HG02981 (cell line): ENCODE measurements around the gene CTSL.
"Not testable (repeated sequence)": the region's sequence is repeated elsewhere in the genome, so short reads cannot be mapped to it uniquely, and the experiment has no call there.

Experiments used
- ATAC-seq: cut with Tn5 transposase; IDR thresholded peaks from one replicate; pipeline ENCODE4 v1.9.1; 2021; ENCODE audit warnings: mild to moderate bottlenecking, moderate library complexity; ENCODE audit not compliant: unreplicated experiment

Gene CTSL

DNA sequence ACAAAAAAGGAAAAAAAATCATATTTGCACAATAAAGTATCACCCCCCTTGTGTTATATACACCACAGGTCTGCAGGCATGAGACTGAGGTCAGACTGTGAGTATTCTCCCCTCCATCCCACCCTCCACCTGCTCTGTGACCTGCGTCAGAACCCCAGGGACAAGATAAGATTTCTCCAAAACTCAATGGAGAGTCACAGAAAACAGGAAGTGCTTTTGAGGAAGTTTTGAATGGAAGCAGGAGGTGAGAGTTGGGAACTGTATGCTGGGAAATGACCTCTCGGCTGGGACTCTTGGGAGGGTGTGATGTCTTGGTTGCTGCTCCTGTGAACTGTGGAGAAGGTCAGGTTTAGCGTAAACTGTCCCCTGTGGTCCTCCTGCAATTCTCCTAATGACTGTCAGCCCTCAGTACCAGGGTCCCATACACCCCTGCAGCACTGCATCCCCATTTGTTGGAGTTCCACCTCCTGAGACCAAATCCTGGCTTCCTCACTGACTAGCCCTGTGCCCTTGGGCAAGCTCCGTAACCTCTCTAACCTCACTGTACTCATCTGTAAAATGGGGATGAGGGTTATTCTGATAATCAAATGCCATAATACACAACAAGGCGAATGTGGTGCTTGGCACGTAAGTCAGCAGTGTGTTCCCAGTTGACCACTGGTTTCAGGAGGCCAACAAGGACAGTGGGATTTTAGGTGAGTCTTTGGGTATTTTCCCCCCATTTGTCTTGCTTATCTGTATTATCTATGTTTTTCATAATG, 6.9 kb upstream of the CTSL start:
- no peak for ATAC-seq

DNA sequence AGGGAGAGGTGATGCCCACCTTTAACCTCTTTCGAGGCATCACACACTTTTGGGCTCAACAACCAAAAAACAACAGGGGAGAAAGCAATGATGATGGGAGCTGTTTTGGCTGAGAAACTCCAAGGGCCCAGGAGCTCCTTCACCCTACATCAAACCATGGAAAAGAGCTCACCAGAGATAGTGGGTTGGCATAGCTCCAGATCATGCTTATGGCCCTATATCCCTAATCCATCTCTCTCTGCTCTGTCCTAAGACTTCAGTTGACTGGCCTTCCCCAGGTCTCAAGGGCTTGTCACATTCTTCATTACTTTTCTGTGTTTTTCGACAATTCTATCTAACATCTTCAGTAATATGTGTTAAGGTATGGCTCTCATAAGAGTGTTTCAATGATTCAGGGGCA, 5.7 kb upstream of the CTSL start:
- no peak for ATAC-seq

DNA sequence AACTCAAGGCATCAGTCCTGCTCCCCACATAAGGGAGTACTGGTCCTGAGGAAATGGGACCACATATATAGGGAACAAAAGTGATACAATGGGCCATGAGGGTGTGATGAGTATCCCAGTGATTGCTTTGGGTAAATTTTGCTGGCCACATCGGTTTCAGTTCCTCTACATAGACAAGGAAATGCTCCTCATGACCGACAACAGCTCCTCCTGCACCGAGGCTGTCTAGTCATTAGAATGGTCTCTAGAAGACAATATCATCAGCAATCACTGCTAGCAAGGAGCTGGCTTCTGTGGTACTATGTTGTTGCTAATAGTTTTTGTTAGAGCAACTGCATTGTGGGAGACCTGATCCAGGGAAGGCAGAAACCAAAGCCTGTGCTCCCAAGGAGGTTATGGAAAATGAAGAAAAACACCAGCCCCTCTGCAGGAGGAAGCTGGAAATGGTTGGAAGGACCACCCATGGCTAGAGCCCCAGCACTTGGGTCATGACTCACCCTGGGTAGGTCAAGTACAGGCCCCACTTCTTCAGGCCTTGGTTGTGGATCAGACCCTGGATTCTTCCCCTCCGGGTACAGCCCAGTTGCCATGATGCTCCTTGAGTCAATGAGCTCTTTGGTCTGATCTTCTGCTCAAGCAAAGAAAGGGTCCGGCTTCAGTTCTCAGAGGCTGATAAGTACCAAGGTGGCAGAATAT, 3.4 kb upstream of the CTSL start:
- no peak for ATAC-seq

DNA sequence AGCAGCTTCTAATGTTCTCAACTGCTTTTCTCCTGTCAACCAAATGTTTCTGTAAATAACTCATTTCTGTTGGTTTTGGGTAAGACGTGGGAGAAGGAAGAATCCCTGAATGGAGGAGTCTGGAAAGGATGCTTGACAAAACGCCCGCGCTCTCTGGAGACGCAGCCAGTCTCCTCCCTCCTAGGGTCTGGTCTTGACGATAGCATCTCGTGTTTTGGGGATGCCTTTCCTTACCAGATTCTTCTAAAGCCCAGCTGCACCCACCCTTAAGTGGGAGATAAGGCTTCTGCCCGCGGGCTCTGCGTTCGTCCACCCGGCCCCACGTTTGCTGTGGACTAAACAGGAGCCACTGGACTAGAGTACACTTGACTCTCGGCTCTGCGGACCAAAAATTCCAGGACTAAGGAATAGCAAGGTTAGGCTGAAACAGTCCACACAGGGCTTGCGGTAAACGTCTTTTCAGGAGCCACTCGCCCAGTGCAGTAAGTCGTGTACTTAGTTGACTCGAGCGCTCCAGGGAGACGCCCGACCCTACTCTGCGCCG, 491 bp upstream of the CTSL start:
- ATAC-seq = no peak

DNA sequence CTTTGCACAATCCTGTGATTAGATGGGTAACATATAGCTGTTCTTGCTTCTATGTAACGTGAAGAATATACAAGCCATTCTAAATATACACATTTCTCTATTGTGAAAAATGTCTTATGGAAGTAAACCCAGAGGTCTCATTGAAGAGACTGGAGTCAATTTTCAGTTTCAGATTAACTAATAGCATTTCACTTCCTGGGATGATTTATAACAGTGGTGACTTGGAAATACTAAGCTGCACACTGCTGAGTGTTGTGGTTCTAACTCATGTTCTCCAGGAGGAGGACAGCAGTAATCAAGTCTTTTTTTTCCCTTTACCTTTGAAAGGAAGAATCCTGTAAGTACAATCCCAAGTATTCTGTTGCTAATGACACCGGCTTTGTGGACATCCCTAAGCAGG, 3.3 kb downstream of the CTSL start:
- ATAC-seq = no peak

DNA sequence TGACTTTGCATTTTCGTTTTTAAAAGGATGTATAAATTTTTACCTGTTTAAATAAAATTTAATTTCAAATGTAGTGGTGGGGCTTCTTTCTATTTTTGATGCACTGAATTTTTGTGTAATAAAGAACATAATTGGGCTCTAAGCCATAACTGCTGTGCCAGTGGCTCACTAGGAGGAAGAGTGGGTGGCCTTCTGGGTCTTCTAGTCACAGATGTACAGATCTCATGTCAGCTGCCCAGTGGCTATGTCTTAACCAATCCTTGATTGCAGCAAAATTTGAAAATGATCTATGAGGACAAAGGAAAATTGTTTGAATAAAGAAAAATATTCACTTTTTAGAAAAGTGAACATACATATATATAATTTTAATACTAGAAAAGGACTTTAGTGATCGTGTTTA, 5.4 kb downstream of the CTSL start:
- ATAC-seq = no peak

DNA sequence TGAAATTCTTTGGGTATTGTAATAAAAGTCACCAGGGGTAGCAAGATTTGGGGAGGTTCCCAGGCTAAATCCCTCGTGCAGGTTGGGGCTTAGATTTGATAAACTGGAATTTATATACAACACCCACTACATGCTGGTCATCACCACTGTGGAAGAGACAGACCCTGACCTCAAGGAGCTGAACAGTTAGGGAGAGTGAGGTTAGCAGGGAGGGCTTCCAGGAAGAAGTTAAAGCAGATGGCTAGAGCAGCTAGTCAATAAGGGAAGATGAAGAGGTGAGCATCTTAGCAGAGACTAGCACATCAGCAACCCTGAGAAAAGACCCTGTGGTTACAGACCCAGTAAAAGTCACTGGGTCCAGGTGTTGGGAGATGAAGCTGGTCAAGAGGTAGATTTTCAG, 6.4 kb downstream of the CTSL start:
- ATAC-seq = no peak

DNA sequence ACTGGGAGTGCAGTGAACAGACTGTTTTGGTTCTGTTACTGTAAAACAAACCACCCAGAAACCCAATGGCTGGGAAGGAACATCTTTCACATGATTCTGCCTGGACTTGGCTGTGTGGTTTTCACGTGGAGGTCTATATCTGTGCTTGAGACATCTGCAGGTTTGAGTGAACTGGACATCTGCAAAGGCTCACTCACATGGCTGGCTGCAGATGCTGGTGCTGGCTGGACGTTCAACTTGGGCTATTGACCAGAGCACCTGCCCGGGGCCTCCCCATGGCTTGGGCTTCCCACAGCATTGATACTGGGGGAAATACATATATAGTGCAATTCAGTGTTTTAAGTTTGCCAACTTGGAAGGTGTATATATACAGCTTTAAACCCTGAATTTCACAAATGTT, 6.8 kb downstream of the CTSL start:
- ATAC-seq = no peak

DNA sequence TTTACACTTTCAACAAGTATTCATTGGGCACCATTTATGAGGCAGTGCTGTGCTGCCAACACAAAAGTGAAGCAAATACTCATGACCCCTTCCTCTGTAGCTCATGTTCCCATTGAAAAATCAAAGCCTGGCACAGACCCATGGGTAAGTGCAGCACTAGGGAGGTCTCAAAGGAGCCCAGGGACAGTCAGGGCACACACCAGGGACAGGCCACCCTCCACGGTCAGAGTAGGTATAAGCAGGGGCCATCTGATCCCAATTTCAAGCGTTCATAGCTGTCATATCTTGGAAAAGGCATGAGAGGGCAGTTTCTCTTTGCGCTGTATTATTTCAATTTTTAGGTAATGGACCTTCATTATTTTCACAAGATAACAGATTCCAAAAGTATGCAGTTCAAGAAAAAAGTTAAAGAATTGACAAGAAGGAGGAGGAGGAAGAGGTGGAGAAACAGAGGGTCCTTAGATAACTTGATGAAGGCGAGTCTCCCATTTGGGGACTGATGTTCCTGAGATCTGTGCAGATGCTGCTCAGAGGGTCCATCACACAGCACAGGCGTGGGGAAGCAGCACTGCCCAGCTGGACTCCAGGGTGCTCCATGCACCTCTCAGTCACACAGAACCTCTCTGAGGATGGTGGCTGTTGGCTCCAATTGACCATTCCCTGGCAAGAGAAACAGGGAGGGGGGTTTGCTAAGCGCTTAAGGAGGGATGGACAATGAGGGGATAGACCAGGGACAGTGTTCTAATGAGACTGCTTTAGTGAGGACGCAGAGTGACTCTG, 7.5 kb downstream of the CTSL start:
- ATAC-seq = no peak

DNA sequence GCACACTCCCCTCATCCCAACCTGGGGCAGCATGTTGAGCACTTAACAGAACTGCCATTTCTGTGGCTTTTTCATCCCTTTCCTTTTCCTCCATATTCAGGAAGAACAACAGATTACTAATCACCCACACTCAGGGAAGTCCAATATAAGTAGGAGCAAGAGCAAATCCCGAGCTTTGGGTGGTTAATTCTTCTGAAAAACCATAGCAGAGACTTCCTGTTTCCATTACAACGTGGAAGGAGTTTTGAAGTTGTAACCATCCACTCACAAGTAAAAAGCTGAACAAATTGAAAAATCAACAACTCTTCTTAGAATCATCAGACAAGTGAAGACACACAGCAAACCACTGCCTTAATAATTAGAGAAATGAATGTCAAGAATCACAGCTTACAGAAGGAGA, 8.2 kb downstream of the CTSL start:
- no peak for ATAC-seq

DNA sequence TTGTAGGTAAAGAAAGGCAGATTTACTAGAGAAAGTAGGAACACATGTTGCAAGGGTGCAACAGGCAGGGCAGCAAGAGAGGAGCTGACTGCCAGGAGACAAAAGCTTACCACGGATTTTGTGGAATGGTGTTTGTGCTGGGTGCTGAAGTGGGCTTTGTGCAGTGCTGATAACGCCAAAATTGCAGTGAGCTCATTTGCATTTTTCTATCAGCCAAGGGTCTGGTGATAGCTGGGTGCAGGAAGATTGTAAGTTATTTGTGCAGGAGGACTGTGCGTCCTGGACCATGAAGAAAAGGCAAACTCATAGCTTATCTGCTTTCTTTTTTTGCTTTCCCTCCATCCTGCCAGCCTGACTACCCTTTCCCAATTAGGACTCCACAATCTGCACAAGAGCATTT, 13.6 kb downstream of the CTSL start:
- ATAC-seq = no peak

DNA sequence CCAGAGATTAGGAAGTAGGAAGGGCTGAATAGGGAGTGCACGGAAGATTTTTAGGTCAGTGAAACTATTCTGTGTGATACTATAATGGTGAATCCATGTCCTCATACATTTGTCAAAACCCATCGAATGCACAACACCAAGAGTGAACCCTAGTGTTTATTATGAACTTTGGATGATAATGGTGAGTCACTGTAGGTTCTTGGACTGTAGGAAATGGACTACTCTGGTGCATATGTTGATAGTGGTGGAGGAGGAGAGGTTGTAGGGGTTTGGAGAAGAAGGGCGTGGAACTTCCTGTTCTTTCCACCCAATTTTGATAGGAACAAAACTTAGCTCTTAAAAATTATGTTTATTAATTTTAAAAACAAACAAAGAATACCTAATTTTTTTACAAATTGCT, 14.3 kb downstream of the CTSL start:
- no peak for ATAC-seq

DNA sequence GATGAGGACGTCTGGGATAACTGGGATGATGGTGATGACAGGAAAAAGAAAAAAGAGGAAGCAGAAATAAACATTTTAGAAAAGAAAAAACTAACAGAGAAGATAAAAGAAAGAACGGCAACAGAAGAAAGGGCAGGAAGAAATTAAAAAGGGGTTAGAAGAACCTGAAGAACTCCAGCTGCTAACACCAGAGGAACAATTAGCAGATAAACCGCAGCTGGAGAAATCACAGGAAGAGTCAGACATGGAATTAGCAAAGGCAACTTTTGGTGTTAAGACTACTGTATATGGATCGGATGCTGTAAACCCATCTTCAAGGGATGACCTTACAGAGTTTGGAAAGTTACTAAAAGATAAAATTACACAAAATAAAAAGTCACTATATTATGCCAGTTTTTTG, 15.4 kb downstream of the CTSL start:
- ATAC-seq = no peak

DNA sequence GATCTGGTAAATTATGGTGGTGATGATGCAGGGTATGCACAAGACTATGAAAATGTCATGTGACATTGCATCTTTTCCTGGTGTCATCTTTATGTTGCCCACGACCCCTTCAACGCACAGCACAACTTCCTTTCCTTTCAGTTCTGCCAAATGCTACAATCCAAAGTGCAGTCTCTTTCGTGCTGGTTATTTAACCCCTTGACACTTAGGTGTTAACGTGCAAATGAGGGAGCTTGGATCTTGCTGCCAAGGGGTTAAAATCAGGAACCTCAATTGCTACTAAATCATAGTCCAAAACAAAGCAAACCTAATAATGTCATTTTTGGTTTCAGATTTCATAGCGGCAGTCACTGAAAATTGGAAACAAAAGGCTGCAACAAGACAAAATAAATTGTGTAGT, 16.0 kb downstream of the CTSL start:
- no peak for ATAC-seq

DNA sequence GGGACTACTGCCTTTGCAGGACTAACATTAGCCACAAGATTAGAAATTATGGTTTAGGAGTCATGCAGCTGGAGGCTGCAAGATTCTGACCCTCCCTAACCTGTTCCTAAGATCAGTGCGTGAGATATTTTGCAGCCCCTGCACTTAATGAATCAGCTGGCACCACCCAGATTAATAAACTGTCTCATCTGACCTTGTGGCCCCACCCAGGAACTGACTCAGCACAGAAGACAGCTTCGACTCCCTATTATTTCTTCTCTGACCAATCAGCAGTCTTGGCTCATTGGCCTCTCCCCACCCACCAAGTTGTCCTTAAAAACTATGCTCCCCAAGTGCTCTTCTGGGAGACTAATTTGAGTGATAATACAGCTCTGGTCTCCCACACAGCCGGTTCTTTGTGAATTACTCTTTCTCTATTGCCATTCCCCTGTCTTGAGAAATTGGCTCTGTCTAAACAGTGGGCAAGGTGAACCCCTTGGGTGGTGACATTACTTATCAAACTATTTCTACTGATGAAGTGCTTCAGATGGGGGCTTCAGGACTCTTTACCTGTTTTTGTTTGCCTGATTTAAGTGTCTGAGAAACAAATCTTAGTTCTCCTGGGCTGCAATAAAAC, 17.0 kb downstream of the CTSL start:
- ATAC-seq = no peak

DNA sequence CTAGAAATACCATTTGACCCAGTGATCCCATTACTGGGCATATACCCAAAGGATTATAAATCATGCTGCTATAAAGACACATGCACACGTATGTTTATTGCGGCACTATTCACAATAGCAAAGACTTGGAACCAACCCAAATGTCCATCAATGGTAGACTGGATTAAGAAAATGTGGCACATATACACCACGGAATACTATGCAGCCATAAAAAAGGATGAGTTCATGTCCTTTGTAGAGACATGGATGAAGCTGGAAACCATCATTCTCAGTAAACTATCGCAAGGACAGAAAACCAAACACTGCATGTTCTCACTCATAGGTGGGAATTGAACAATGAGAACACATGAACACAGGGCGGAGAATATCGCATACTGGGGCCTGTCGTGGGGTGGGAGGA, 18.3 kb downstream of the CTSL start:
- not testable (repeated sequence) for ATAC-seq

DNA sequence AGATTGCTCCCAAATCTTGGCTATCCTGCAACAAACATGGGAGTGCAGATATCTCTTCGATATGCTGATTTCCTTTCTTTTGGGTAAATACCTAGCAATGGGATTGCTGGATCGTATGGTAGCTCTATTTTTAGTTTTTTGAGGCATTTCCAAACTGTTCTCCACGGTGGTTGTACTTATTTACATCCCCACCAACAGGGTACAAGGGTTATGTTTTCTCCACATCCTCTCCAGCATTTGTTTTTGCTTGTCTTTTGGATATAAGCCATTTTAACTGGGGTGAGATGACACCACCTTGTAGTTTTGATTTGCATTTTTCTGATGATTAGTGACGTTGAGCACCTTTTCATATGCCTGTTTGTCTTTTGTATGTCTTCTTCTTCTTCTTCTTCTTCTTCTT, 20.3 kb downstream of the CTSL start:
- ATAC-seq = no peak

DNA sequence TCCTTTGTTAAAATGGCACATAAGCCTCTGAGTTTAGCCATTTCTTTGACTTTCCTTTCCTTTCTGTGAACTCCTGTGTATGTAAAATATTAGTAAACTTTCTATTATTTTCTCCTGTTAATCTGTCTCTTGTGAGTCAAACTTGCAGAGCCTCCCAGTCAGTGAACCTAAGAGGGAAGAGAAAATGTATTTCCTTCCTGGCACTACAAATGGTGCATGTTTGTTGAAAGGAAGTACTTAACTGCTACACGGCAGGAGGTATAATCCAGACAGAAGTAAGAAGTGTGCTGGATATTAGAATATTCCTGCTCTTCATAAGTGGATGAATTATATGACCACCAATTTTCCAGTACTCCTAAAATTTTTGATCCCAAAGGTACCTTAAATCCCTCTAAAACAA, 23.0 kb downstream of the CTSL start:
- ATAC-seq = no peak

DNA sequence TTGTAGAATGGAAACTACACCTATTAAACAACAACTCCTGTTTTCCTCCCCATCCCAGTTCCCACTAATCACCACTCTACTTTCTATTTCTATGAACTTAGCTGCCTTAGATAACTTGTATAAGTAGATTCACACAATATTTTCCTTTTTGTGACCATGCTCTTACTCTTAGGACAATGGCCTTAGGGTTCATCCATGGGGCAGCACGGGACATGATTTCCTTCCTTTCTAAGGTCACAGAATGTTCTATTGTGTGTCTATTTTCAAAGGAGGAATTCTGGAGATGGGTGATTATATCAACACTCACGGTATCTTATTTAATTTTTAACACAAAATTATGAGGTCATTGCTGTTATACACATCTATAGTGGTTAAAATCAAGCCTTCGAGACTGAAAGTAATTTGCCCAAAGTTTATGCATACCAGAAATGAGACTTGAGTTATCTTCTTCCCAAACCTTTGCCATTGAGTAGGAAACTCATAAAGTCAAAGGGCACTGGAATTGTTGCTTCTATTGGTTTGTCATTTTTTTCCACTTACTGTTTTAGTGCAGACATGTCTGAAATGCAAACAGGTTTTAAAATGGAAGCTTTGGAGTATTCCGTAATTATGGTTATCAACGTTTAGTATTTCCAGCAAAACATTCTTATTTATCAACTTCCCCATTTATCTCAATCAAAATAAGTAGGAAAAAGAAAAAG, 23.6 kb downstream of the CTSL start:
- ATAC-seq = no peak

DNA sequence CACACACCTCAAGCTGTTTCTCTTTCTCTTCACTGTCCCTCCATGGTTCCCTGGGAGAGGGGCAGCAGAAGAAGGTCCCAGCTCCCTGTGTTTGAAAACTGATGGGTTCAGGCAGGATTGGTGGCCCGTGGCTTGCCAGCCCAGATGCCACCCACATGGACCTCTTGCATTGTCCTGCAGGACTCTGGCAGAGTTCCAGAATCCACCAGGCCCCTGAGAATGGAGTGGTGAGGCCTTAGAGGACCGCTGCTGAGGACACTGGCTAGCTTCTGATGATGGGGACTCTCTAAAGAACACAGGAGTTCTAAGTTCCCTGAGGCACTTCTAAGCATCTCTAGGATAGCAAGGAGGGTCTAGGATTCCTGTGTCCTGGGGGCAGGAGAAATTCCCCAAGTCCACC, 24.8 kb downstream of the CTSL start:
- no peak for ATAC-seq

DNA sequence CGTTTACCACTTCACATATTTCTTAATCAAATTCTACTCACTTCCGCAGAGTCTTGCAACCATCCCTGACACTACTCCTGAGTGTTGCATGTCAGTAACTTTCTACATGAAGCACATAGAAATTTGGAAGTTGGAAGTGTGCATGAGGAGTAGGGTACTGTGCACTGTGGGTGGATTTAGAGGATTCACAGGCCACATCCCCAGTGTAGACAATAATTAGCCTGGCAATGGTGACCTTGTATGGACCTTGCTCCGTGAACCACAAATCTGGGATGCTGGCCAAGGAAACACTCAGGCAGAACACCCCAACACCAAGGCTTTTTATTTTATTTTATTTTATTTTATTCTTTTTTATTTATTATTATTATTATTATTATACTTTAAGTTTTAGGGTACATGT, 25.5 kb downstream of the CTSL start:
- ATAC-seq = no peak
